SK-N-SH treated with all-trans-retinoic acid at 6 μM for 48 hours (cell line): Measurements from ENCODE around the gene CRCP.
"Not testable (repeated sequence)": the region's sequence is repeated elsewhere in the genome, so short reads cannot be mapped to it uniquely, and the experiment has no call there.

Experiments used
- TF ChIP-seq, protein P1 (sequence below): fragments of 250-450 bp; sonication (Bioruptor Pico); IDR thresholded peaks from 2 replicates; pipeline ENCODE4 v1.8.0; 2020; ENCODE audit warnings: mild to moderate bottlenecking, moderate library complexity, borderline replicate concordance
- TF ChIP-seq, protein P2 (sequence below): fragments of 250-450 bp; sonication (Bioruptor Pico); IDR thresholded peaks from 2 replicates; pipeline ENCODE4 v1.5.1; 2020; ENCODE audit warnings: low read depth, mild to moderate bottlenecking, moderate library complexity

DNA sequence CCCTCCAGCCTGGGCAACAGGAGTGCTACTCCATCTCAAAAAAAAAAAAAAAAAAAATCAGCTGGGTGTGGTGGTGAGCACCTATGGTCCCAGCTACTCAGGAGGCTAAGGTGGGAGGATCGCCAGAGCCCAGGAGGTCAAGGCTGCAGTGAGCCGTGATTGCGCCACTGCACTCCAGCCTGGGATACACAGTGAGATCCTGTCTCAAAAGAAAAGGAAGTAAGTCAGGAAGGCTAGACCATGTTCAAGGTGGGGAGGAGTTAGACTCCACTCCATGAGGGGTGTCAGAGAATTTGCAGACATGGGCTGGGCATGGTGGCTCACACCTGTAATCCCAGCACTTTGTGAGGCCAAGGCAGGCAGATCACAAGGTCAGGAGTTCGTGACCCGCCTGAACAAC lies 6.2 kb upstream of the CRCP start:
- TF ChIP-seq, protein P1, sequence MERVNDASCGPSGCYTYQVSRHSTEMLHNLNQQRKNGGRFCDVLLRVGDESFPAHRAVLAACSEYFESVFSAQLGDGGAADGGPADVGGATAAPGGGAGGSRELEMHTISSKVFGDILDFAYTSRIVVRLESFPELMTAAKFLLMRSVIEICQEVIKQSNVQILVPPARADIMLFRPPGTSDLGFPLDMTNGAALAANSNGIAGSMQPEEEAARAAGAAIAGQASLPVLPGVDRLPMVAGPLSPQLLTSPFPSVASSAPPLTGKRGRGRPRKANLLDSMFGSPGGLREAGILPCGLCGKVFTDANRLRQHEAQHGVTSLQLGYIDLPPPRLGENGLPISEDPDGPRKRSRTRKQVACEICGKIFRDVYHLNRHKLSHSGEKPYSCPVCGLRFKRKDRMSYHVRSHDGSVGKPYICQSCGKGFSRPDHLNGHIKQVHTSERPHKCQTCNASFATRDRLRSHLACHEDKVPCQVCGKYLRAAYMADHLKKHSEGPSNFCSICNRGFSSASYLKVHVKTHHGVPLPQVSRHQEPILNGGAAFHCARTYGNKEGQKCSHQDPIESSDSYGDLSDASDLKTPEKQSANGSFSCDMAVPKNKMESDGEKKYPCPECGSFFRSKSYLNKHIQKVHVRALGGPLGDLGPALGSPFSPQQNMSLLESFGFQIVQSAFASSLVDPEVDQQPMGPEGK (CRISPR knock-in tag) = not testable (repeated sequence)
- TF ChIP-seq, protein P2, sequence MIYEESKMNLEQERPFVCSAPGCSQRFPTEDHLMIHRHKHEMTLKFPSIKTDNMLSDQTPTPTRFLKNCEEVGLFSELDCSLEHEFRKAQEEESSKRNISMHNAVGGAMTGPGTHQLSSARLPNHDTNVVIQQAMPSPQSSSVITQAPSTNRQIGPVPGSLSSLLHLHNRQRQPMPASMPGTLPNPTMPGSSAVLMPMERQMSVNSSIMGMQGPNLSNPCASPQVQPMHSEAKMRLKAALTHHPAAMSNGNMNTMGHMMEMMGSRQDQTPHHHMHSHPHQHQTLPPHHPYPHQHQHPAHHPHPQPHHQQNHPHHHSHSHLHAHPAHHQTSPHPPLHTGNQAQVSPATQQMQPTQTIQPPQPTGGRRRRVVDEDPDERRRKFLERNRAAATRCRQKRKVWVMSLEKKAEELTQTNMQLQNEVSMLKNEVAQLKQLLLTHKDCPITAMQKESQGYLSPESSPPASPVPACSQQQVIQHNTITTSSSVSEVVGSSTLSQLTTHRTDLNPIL (CRISPR knock-in tag) = not testable (repeated sequence)
